Hematopoietic multipotent progenitor cell (in vitro differentiated cells): Measurements from ENCODE around the gene LAMTOR3. TPM values are rescaled to one million over a fixed set of nuclear protein-coding genes. Genes with fewer than 3 reads are reported as not detected.

Experiments used
- DNase-seq, 3 donors: peaks; one replicate each; pipeline ENCODE4 v3.0.0-alpha.2; 2011 to 2015; ENCODE audit warnings: low read depth in 2 of 3, low spot score in 2 of 3
- total RNA-seq: library from RNA; depleted of rRNA; stranded (reverse); fragments of >200 nt; gene quantifications from one replicate; pipeline ENCODE4 v1.2.3, GENCODE V29; 2012

LAMTOR3 gene
- 15.3 TPM for total RNA-seq

GRCh38 chr4:99894161-99894997 is at the start of gene LAMTOR3:
TSS of gene LAMTOR3 (minus strand) at chr4:99894427. CDS start at chr4:99893963, 464 bp downstream.
- DNase-seq, result peak; percentile 80 to 95 (median 95)

DNA sequence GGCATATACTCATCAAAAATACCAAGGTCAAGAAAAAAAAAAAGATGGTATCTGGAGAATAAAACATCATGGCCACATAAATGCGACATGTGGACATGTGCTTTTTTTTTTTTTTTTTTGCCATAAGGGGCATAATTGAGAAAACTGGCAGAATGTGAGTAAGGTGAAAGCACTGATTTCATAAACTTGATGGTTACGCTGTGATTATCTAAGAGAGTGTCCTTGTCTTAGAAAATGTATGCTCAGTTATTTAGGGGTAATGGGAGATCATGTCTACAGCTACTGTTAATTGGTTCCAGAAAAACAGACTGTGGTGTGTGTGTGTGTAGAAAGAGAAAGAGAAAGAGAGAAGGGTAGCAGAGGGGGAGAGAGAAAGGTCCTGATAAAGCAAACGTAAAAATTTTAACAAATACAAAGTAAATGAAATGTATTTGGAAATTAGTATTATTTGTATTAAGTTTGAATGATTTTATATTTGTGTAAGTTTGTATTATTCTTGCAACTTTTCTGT is 44.1 kb upstream of the LAMTOR3 start:
- no peak for DNase-seq

DNA sequence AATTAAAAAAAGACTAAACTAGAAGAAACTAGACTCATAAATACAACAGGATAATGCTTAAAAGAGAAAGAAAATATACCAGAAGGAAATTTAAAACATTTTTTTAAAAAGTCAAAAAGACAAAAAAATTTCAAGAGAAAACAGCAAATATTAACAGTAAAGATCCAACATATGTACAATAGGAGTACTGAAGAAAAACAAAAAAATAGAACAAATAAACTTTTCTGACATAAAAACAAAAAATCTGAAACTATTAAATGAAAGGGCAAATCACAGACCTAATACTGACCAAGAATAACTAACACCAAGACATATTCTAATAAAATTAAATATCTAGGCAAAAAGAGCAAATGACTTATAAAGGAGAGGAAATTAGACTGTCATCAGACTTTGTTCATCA is 40.7 kb upstream of the LAMTOR3 start:
- peak in 1 of 3 donors; percentile 11 for DNase-seq

- no peak for DNase-seq
Observed at GRCh38 chr4:99927566-99927965, 33.3 kb upstream of the LAMTOR3 start.

DNA sequence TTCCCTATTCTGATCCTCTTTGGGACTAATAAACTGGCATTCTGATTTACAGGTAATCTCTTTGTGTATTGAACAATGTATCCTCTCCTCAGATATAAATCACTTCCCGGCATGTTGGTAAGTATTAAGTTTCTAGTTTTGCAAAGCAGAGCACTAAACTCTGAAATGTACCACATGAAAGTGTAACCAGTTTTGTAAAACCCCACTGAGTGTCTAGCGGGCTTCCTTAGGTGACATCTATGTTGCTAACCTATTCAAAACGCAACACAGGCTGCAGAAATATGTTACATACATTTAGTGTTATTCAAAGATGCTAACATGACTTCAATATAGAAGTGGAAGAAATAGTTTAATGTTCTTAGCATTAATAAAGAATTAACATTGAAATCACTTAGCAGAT is 26.9 kb upstream of the LAMTOR3 start:
- no peak for DNase-seq

GRCh38 chr4:99918656-99919055 is 24.4 kb upstream of the LAMTOR3 start:
- no peak for DNase-seq

- DNase-seq, result no peak
Observed at GRCh38 chr4:99917575-99917974, 23.3 kb upstream of the LAMTOR3 start.

DNA sequence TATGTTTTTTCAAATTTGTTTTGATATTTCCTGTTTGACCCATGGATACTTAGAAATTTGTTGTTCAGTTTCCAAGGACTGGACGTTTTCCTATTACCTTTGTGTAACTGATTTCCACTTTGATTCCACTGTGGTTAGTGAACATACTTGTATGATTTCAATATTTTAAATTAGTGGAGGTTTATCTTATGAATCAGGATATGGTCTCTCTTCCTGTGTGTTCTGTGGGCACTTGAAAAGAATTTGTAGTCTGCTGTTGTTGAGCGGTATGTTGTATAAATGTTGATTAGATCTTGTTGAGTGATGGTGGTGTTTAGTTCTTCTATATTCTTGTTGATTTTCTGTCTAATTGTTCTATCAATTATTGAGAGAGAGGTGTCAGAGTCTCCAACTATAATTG is 21.2 kb upstream of the LAMTOR3 start:
- no peak for DNase-seq

- DNase-seq, result no peak
Observed at GRCh38 chr4:99894998-99895397, 771 bp upstream of the LAMTOR3 start.

GRCh38 chr4:99893839-99894160 is 427 bp downstream of the LAMTOR3 start:
- no peak for DNase-seq

DNA sequence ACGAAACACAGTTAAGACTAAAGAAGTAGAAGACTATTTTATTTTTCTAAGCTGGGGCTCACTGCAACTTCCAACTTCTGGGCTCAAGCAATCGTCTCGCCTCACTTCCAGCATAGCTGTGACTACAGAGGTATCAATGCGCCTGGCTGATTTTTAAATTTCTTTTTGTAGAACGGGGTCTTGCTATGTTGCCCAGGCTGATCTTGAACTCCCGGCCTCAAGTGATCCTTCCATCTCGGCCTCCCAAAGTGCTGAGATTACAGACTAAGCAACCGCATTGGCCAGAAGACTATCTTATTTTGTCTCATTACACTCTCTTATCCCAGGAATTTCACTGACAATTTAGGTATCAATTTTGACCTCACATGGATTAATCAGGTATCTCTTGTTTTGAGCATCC is 1.2 kb downstream of the LAMTOR3 start:
- DNase-seq, result no peak

GRCh38 chr4:99891351-99891750 is 2.9 kb downstream of the LAMTOR3 start:
- no peak for DNase-seq

DNA sequence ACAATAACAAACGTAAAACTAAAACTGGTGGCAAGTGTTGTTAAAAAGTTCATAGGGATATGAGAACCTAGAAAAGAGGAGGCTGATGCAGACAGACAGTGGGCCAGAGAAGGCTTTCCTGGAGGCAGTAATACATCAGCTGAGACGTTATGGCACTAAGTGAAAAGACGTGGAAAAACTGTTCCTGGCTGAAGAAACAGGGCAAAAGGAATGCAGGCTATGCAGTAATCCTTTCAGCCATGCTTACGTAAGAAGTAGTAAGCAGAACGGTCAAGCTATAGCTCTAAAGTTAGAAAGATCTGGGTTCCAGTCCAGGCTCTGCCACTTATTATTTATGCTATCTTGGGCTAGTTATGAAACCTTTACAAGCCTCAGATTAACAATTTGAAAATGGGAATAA is 6.4 kb downstream of the LAMTOR3 start:
- no peak for DNase-seq

GRCh38 chr4:99886146-99886545 is 8.1 kb downstream of the LAMTOR3 start:
- DNase-seq, result no peak

DNA sequence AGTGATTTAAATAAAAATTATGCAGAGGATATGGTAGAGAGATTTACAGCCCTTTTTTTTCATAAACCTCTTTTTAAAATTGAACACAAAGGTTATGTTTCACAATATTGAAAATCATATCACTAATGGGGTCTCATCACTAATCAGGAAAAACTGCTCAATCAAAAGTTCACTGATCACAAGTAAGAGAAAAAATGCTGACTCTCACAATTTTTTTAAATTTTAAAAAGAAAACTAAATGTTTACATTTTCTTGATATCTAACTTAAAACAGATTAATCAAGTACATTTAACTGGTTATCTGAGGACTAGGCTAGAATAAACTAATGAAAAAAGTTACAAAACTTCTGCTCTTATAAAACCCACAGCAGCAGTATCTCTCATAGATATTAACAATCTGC is 8.5 kb downstream of the LAMTOR3 start:
- DNase-seq, result no peak

- peak in 2 of 3 donors; percentile 59 to 82 for DNase-seq
Observed at GRCh38 chr4:99885063-99885664, 9.1 kb downstream of the LAMTOR3 start.

DNA sequence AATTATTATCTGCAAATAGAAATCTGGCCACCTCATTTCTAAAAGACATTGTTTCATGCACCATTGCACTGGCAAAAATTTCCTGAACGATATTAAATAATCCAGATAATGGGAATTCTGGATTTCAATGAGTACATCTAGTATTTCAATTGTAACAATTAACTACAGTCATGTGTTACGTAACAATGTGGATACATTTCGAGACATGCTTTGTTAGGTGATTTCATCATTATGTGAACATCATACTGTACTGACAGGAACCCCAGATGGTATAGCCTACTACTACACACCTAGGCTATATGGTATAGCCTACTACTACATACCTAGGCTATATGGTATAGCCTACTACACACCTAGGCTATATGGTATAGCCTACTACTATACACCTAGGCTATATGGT is 14.8 kb downstream of the LAMTOR3 start:
- DNase-seq, result no peak

GRCh38 chr4:99878604-99879003 is 15.6 kb downstream of the LAMTOR3 start:
- no peak for DNase-seq

- DNase-seq, result no peak
Observed at GRCh38 chr4:99876946-99877345, 17.3 kb downstream of the LAMTOR3 start.

- no peak for DNase-seq
Observed at GRCh38 chr4:99875071-99875470, 19.2 kb downstream of the LAMTOR3 start.

GRCh38 chr4:99872570-99872969 is 21.7 kb downstream of the LAMTOR3 start:
- no peak for DNase-seq

DNA sequence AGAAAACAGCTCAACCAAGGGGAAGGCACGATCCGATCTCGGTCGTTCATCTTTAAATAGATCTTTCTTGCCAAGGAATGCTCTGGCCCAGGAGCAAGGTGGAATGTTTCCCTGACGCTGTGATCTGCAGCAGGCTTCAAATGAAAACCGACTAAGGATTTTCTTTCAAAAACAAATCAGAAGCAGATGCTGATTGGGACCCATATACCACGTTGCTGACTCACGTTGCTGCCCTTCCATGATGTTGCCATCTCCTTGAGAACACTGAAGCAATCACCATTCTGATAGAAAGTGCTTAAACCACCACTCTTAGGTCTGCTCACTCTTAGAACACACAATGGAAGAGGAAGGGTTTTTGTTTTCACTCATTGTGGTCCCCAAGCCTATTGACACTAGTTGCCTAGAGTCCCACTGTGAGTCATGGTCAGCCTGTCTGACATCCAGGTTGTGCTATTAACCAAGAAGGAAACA is 26.1 kb downstream of the LAMTOR3 start:
- no peak for DNase-seq
